Sigmoid colon (tissue), 7 donors: ENCODE data around the gene ZNF608. TPM values are rescaled to one million over a fixed set of nuclear protein-coding genes. Genes with fewer than 3 reads are reported as not detected.

ENCODE experiments used
- DNase-seq: peaks from one replicate; pipeline ENCODE4 v3.0.0-alpha.2; 2019
- H3K27ac ChIP-seq, 4 donors: fragments of 200-600 bp; sonication (generic); one replicate each; pipeline ENCODE4 v1.5.1; 2016 to 2019; ENCODE audit warnings: mild to moderate bottlenecking in 1 of 4
- H3K27me3 ChIP-seq, 3 donors: fragments of 200-600 bp; sonication (generic); one replicate each; pipeline ENCODE4 v1.5.1; 2019; ENCODE audit warnings: mild to moderate bottlenecking in 1 of 3
- H3K36me3 ChIP-seq, 4 donors: fragments of 200-600 bp; sonication (generic); one replicate each; pipeline ENCODE4 v1.5.1; 2016 to 2019
- H3K4me1 ChIP-seq, 4 donors: fragments of 200-600 bp; sonication (generic); one replicate each; pipeline ENCODE4 v1.5.1; 2017 to 2019
- H3K4me3 ChIP-seq, 4 donors: fragments of 200-600 bp; sonication (generic); one replicate each; pipeline ENCODE4 v1.5.1; 2017 to 2019; ENCODE audit warnings: mild to moderate bottlenecking in 2 of 4, moderate library complexity in 1 of 4
- H3K9me3 ChIP-seq, 4 donors: fragments of 200-600 bp in 3 of 4; sonication (generic) in 3 of 4; one replicate each; pipeline versions ENCODE4 v1.5.1 to v1.6.1; 2013 to 2019
- CTCF ChIP-seq, 4 experiments: fragments of 450-650 bp in 3 of 4; fragments of 200-600 bp in 1 of 4; IDR thresholded peaks; one replicate each; pipeline ENCODE4 v1.5.1; 2016 to 2019; ENCODE audit warnings: antibody characterized with exemption in 4 of 4, mild to moderate bottlenecking in 3 of 4, moderate library complexity in 2 of 4
- EP300 ChIP-seq, 4 donors: sonication (generic); formaldehyde crosslinking; IDR thresholded peaks; one replicate each; pipeline ENCODE4 v1.6.1; 2017; ENCODE audit warnings: antibody characterized with exemption in 4 of 4
- POLR2A ChIP-seq, 2 donors: fragments of 450-650 bp; IDR thresholded peaks; one replicate each; pipeline ENCODE4 v1.6.1; 2016; ENCODE audit warnings: antibody characterized with exemption in 2 of 2, mild to moderate bottlenecking in 2 of 2, moderate library complexity in 2 of 2
- POLR2AphosphoS5 ChIP-seq, 4 donors: sonication (generic); formaldehyde crosslinking; IDR thresholded peaks; one replicate each; pipeline ENCODE4 v1.6.1; 2017; ENCODE audit warnings: antibody characterized with exemption in 4 of 4
- WGBS, 2 donors: extraction: QIAGEN DNeasy Blood & Tissue Kit; methylation state at CpG; one replicate each; pipeline ENCODE4 v1.1.7; 2013; 5-methylcytosine and 5-hydroxymethylcytosine counted together
- intact Hi-C: fragments of 100-400 bp; cut with DNase I; formaldehyde crosslinking; loops from one replicate; pipeline ENCODE4 v1.15.1; 2023
- polyA plus RNA-seq, 3 donors: library from polyadenylated mRNA; stranded (reverse); fragments of 200-250 nt; gene quantifications; one replicate each; pipeline ENCODE4 v1.2.3, GENCODE V29; 2013
- total RNA-seq, 4 donors: library from RNA; depleted of rRNA; stranded (reverse); fragments of >200 nt; gene quantifications; one replicate each; pipeline ENCODE4 v1.1.0, GENCODE V29; 2016
- donor health status: healthy with polysubstance abuse.
- donor health status: Bipolar disorder and iron deficiency.
- donor health status: healthy.

The ZNF608 gene
- total and polyA plus RNA-seq, 7 donors, result 5.1 to 30.7 (median 17.9) TPM

- intact Hi-C loops, result no loop called here
- H3K27ac ChIP-seq, result no peak overlapping the region
- WGBS, 2 donors, result 94 to 99% methylated on average over 4 of the region's 4 CpGs
- H3K4me1 ChIP-seq, result no peaks in the 10 kb centered on the region
- H3K27me3 ChIP-seq, result no peaks in the 10 kb centered on the region
- TF ChIP-seq POLR2AphosphoS5 (IDR thresholded peaks at IDR 0.05), result no peak
- TF ChIP-seq CTCF (IDR thresholded peaks at IDR 0.05), result no peak
- TF ChIP-seq EP300 (IDR thresholded peaks at IDR 0.05), result no peak
- no peak for TF ChIP-seq POLR2A (IDR thresholded peaks at IDR 0.05)
- no peaks in the 10 kb centered on the region for H3K9me3 ChIP-seq
- H3K36me3 ChIP-seq, result no peaks in the 10 kb centered on the region
- H3K4me3 ChIP-seq, result no peak overlapping the region
- no peak for DNase-seq
Observed at GRCh38 chr5:124780011-124780410, 33.6 kb upstream of the ZNF608 start.

- no peak for DNase-seq
- intact Hi-C loops, result no loop called here
- Histone ChIP-seq H3K27ac (no peak overlapping the region), H3K4me3 (no peak overlapping the region), H3K4me1 (peaks cover 0 to 4% (median 0%) of the 10 kb centered on the region in 4 donors), H3K9me3 (no peaks in the 10 kb centered on the region), H3K36me3 (no peaks in the 10 kb centered on the region), H3K27me3 (no peaks in the 10 kb centered on the region)
- 85 to 93% methylated on average over 5 of the region's 5 CpGs for WGBS, 2 donors
- TF ChIP-seq CTCF (IDR thresholded peaks at IDR 0.05), result no peak
- no peak for TF ChIP-seq EP300 (IDR thresholded peaks at IDR 0.05)
- TF ChIP-seq POLR2AphosphoS5 (IDR thresholded peaks at IDR 0.05), result no peak
- TF ChIP-seq POLR2A (IDR thresholded peaks at IDR 0.05), result no peak
Observed at GRCh38 chr5:124773315-124774311, 27.2 kb upstream of the ZNF608 start.

GRCh38 chr5:124772457-124773200 is 26.2 kb upstream of the ZNF608 start:
- H3K27ac ChIP-seq, result no peak overlapping the region
- no peaks in the 10 kb centered on the region for H3K9me3 ChIP-seq
- no peak overlapping the region for H3K4me3 ChIP-seq
- TF ChIP-seq CTCF (IDR thresholded peaks at IDR 0.05) (no peak), EP300 (IDR thresholded peaks at IDR 0.05) (no peak), POLR2AphosphoS5 (IDR thresholded peaks at IDR 0.05) (no peak), POLR2A (IDR thresholded peaks at IDR 0.05) (no peak)
- DNase-seq, result no peak
- intact Hi-C loops, result no loop called here
- H3K4me1 ChIP-seq, result peaks cover 0 to 4% (median 0%) of the 10 kb centered on the region in 4 donors
- 93 to 96% methylated on average over 1 of the region's 1 CpG for WGBS, 2 donors
- H3K36me3 ChIP-seq, result no peaks in the 10 kb centered on the region
- H3K27me3 ChIP-seq, result no peaks in the 10 kb centered on the region

GRCh38 chr5:124771761-124772160 is 25.3 kb upstream of the ZNF608 start:
- TF ChIP-seq POLR2A (IDR thresholded peaks at IDR 0.05), result no peak
- no peak for TF ChIP-seq EP300 (IDR thresholded peaks at IDR 0.05)
- no peak for TF ChIP-seq POLR2AphosphoS5 (IDR thresholded peaks at IDR 0.05)
- no peak for TF ChIP-seq CTCF (IDR thresholded peaks at IDR 0.05)

More at GRCh38 chr5:124771761-124772160, 25.3 kb upstream of the ZNF608 start:
- H3K27me3 ChIP-seq, result no peaks in the 10 kb centered on the region
- no peak overlapping the region for H3K27ac ChIP-seq
- H3K4me1 ChIP-seq, result peaks cover 0 to 4% (median 0%) of the 10 kb centered on the region in 4 donors
- no peak for DNase-seq
- intact Hi-C loops, result no loop called here
- H3K9me3 ChIP-seq, result no peaks in the 10 kb centered on the region
- WGBS, 2 donors, result 94 to 96% methylated on average over 3 of the region's 3 CpGs
- no peaks in the 10 kb centered on the region for H3K36me3 ChIP-seq
- no peak overlapping the region for H3K4me3 ChIP-seq
